Measurements from ENCODE around the gene KIRREL3. TPM values are rescaled to one million over a fixed set of nuclear protein-coding genes. Genes with fewer than 3 reads are reported as not detected.

Gene KIRREL3
- total and polyA plus RNA-seq, 2 of the 4 experiments (the other 2 are of a cell fraction): 10.9 to 15.9 TPM

GRCh38 chr11:126446581-126446980, 554.0 kb downstream of the KIRREL3 start:
- WGBS, 2 experiments (ENCODE audit: extremely low coverage in 2 of 2, insufficient read length in 1 of 2): 100% methylated on average over 3 of the region's 10 CpGs; no CpG with 5 or more reads in 1 of the 2 experiments
- Histone ChIP-seq H4K5ac (ENCODE audit: low read depth, low read length) (no peak overlapping the region), H3K14ac (replicated peaks; ENCODE audit: low read depth, low read length) (no peak overlapping the region), H3K18ac (ENCODE audit: low read depth, low read length) (no peak overlapping the region), H3K79me1 (ENCODE audit: low read depth in 1 of 2, low read length in 2 of 2) (no peaks in the 10 kb centered on the region; a peak in 1 of 4 replicates), H2AK5ac (ENCODE audit: low read depth, low read length) (no peak overlapping the region), H3K23ac (ENCODE audit: low read depth, low read length) (no peak overlapping the region), H2BK120ac (ENCODE audit: low read depth, low read length) (no peak overlapping the region), H3K27me3 (ENCODE audit: control insufficient read depth, insufficient read depth, low read length) (no peaks in the 10 kb centered on the region; the same call in 1 of the 2 replicates), H2AK9ac (replicated peaks; ENCODE audit: low read depth, low read length, poor library complexity) (no peak overlapping the region), H2AFZ (replicated peaks; ENCODE audit: low read length, poor library complexity) (no peak overlapping the region), H3K4ac (ENCODE audit: low read depth, low read length) (no peak overlapping the region), H2BK15ac (ENCODE audit: low read depth, low read length) (no peak overlapping the region), H3K27ac (ENCODE audit: insufficient read depth, low read length) (no peak overlapping the region), H2BK20ac (ENCODE audit: low read depth, low read length) (no peak overlapping the region), H3K56ac (ENCODE audit: extremely low read depth, insufficient read depth, low read length) (no peak overlapping the region), H4K20me1 (ENCODE audit: insufficient read depth, low read length) (0 out of 2 replicates have a peak, but pooled peaks cover 15% of the 10 kb centered on the region), H3K4me1 (ENCODE audit: control insufficient read depth, insufficient read depth, low read length) (no peaks in the 10 kb centered on the region), H3K9ac (ENCODE audit: low read depth, low read length) (no peak overlapping the region), H3K9me3 (ENCODE audit: control insufficient read depth, insufficient read depth, low read length) (no peaks in the 10 kb centered on the region), H4K91ac (ENCODE audit: insufficient read depth, low read depth, low read length) (no peak overlapping the region), H2BK5ac (ENCODE audit: low read depth, low read length, poor library complexity, severe bottlenecking) (no peak overlapping the region), H3K4me2 (ENCODE audit: low read depth, low read length) (no peak overlapping the region), H3K36me3 (ENCODE audit: control insufficient read depth, insufficient read depth, low read length) (no peaks in the 10 kb centered on the region), H4K8ac (ENCODE audit: low read depth in 2 of 2, low read length in 2 of 2) (no peak overlapping the region), H3K4me3 (ENCODE audit: insufficient read depth, low read depth, low read length) (no peak overlapping the region), H3K9me1 (ENCODE audit: insufficient read depth, low read length) (peaks cover 16% of the 10 kb centered on the region)
- in situ Hi-C loops (cut with MboI; ENCODE audit: low sequenced_read_pairs): loop anchor here (25.0 kb wide), 2 partner anchors 541 to 1591 kb away; no protein-coding TSS in a partner anchor
- intact Hi-C loops (cut with micrococcal nuclease): loop anchor here (10.0 kb wide), 1 partner anchor 268 kb away; no protein-coding TSS in a partner anchor
- ATAC-seq (ENCODE audit: low read depth) (no peak), DNase-seq (no peak)
- ChIA-PET CTCF (no interaction called here), POLR2A (ENCODE audit: unreplicated experiment) (no interaction called here)
- no TSS peak for BruUV-seq (replicated peaks)
- no peak for TF ChIP-seq CTCF (conservative IDR thresholded peaks at IDR 0.05; ENCODE audit: low read depth, low read length)
- TF ChIP-seq CEBPB (IDR thresholded peaks at IDR 0.05; ENCODE audit: low read depth, low read length): no peak
- no peak for TF ChIP-seq MAZ (IDR thresholded peaks at IDR 0.05; ENCODE audit: borderline replicate concordance, low read depth, low read length)
- no peak for TF ChIP-seq MAFK (IDR thresholded peaks at IDR 0.05; ENCODE audit: low read depth, low read length)
- dilution Hi-C loops (cut with HindIII; ENCODE audit: low sequenced_read_pairs, unreplicated experiment): no loop called here

Measured in IMR-90 (cell line).